ENCODE data around the gene DDR1. TPM values are rescaled to one million over a fixed set of nuclear protein-coding genes. Genes with fewer than 3 reads are reported as not detected.

DDR1 gene
- total RNA-seq, 2 experiments from 2014 or later, result 6.5 to 6.6 TPM

GRCh38 chr6:30889921-30890645, 5.8 kb downstream of the DDR1 start:
- Mint-ChIP-seq H3K9me3 (no peaks in the 10 kb centered on the region), H3K27ac (no peak overlapping the region), H3K4me1 (ENCODE audit: low read depth) (peaks cover 18% of the 10 kb centered on the region), H3K36me3 (ENCODE audit: low read depth) (peaks cover 24% of the 10 kb centered on the region), H3K27me3 (no peaks in the 10 kb centered on the region), H3K4me3 (no peak overlapping the region)
- Histone ChIP-seq H3K4me1 (ENCODE audit: insufficient read depth, low read length) (peaks cover 16% of the 10 kb centered on the region), H3K27ac (ENCODE audit: low read depth in 1 of 2, low read length in 2 of 2) (no peak overlapping the region), H3K27me3 (ENCODE audit: control insufficient read depth in 1 of 2, insufficient read depth in 2 of 2, low read length in 2 of 2) (no peaks in the 10 kb centered on the region), H3K36me3 (ENCODE audit: insufficient read depth, low read length) (peaks cover 7% of the 10 kb centered on the region), H3K4me3 (ENCODE audit: low read length) (no peak overlapping the region), H3K9me3 (ENCODE audit: control insufficient read depth in 1 of 2, insufficient read depth in 1 of 2, low read length in 2 of 2) (no peaks in the 10 kb centered on the region)
- POLR2A ChIA-PET, result no interaction called here
- CTCF ChIA-PET, result interaction anchor here (0.7 kb wide), 1 partner anchor 190 kb away, joined by 3 read pairs; no protein-coding TSS in a partner anchor
- intact Hi-C loops (cut with DNase I, micrococcal nuclease), result loop anchor here in 1 of 2 experiments (10.0 kb wide), 1 partner anchor 435 kb away; no protein-coding TSS in a partner anchor
- DNase-seq, result no peak
- no peak for TF ChIP-seq CTCF (IDR thresholded peaks at IDR 0.05)
- ATAC-seq (ENCODE audit: poor library complexity), result no peak

- no peaks in the 10 kb centered on the region for H3K27me3 ChIP-seq (ENCODE audit: control insufficient read depth in 1 of 2, insufficient read depth in 2 of 2, low read length in 2 of 2)
- peaks cover 28% of the 10 kb centered on the region for H3K36me3 Mint-ChIP-seq (ENCODE audit: low read depth)
- no peaks in the 10 kb centered on the region for H3K9me3 Mint-ChIP-seq
- POLR2A ChIA-PET, result no interaction called here
- TF ChIP-seq CTCF (IDR thresholded peaks at IDR 0.05), result no peak
- no peak overlapping the region for H3K27ac ChIP-seq (ENCODE audit: low read depth in 1 of 2, low read length in 2 of 2)
- CTCF ChIA-PET, result interaction anchor here (0.7 kb wide), 1 partner anchor 189 kb away, joined by 3 read pairs; no protein-coding TSS in a partner anchor
- no peak overlapping the region for H3K4me3 ChIP-seq (ENCODE audit: low read length)
- H3K36me3 ChIP-seq (ENCODE audit: insufficient read depth, low read length), result peaks cover 7% of the 10 kb centered on the region
- no peaks in the 10 kb centered on the region for H3K27me3 Mint-ChIP-seq
- H3K4me1 ChIP-seq (ENCODE audit: insufficient read depth, low read length), result peaks cover 8% of the 10 kb centered on the region
- no peak for DNase-seq
- no peaks in the 10 kb centered on the region for H3K9me3 ChIP-seq (ENCODE audit: control insufficient read depth in 1 of 2, insufficient read depth in 1 of 2, low read length in 2 of 2)
- no peak for ATAC-seq (ENCODE audit: poor library complexity)
- intact Hi-C loops (cut with DNase I, micrococcal nuclease), result no loop called here
- no peak overlapping the region for H3K27ac Mint-ChIP-seq
- H3K4me1 Mint-ChIP-seq (ENCODE audit: low read depth), result peaks cover 12% of the 10 kb centered on the region
- no peak overlapping the region for H3K4me3 Mint-ChIP-seq
Observed at GRCh38 chr6:30890646-30891449, 6.5 kb downstream of the DDR1 start.

GRCh38 chr6:30891450-30891723, 7.1 kb downstream of the DDR1 start:
- Mint-ChIP-seq H3K9me3 (no peaks in the 10 kb centered on the region), H3K36me3 (ENCODE audit: low read depth) (peaks cover 32% of the 10 kb centered on the region), H3K4me3 (no peak overlapping the region), H3K27ac (no peak overlapping the region), H3K4me1 (ENCODE audit: low read depth) (peaks cover 7% of the 10 kb centered on the region), H3K27me3 (no peaks in the 10 kb centered on the region)
- POLR2A ChIA-PET, result no interaction called here
- Histone ChIP-seq H3K9me3 (ENCODE audit: control insufficient read depth in 1 of 2, insufficient read depth in 1 of 2, low read length in 2 of 2) (no peaks in the 10 kb centered on the region), H3K36me3 (ENCODE audit: insufficient read depth, low read length) (peaks cover 12% of the 10 kb centered on the region), H3K27ac (ENCODE audit: low read depth in 1 of 2, low read length in 2 of 2) (no peak overlapping the region), H3K27me3 (ENCODE audit: control insufficient read depth in 1 of 2, insufficient read depth in 2 of 2, low read length in 2 of 2) (no peaks in the 10 kb centered on the region), H3K4me1 (ENCODE audit: insufficient read depth, low read length) (peaks cover 3% of the 10 kb centered on the region), H3K4me3 (ENCODE audit: low read length) (no peak overlapping the region)
- TF ChIP-seq CTCF (IDR thresholded peaks at IDR 0.05), result no peak
- DNase-seq (no peak), ATAC-seq (ENCODE audit: poor library complexity) (no peak)
- intact Hi-C loops (cut with DNase I, micrococcal nuclease), result no loop called here
- CTCF ChIA-PET, result no interaction called here
